HUES64 (cell line): ENCODE data around the gene NBPF3.

Experiments
- H3K27ac ChIP-seq: 2 replicates; pipeline ENCODE4 v1.7.0; 2013; ENCODE audit warnings: low read depth, low read length, inconsistent platforms
- H3K27me3 ChIP-seq: 2 replicates; pipeline ENCODE4 v1.6.1; 2013; ENCODE audit warnings: mild to moderate bottlenecking, low read length; ENCODE audit not compliant: insufficient read depth
- H3K36me3 ChIP-seq: 2 replicates; pipeline ENCODE4 v1.6.1; 2013; ENCODE audit warnings: mild to moderate bottlenecking, low read length; ENCODE audit not compliant: insufficient read depth
- H3K4me1 ChIP-seq: 2 replicates; pipeline ENCODE4 v1.6.1; 2013; ENCODE audit warnings: mild to moderate bottlenecking, low read length, moderate library complexity; ENCODE audit not compliant: insufficient read depth
- H3K4me3 ChIP-seq: 2 replicates; pipeline ENCODE4 v1.5.1; 2013; ENCODE audit warnings: mild to moderate bottlenecking, low read length, moderate library complexity
- H3K9ac ChIP-seq: 2 replicates; pipeline ENCODE4 v1.6.1; 2013; ENCODE audit warnings: mild to moderate bottlenecking, low read depth, low read length
- H3K9me3 ChIP-seq: 2 replicates; pipeline ENCODE4 v1.6.1; 2013; ENCODE audit warnings: low read depth, low read length; ENCODE audit not compliant: insufficient read depth
- WGBS: fragments of 150-250, 120-280 bp; methylation state at CpG from one replicate; pipeline ENCODE4 v1.1.7; 2013; ENCODE audit warnings: missing lambda C conversion rate; 5-methylcytosine and 5-hydroxymethylcytosine counted together

Gene NBPF3

DNA sequence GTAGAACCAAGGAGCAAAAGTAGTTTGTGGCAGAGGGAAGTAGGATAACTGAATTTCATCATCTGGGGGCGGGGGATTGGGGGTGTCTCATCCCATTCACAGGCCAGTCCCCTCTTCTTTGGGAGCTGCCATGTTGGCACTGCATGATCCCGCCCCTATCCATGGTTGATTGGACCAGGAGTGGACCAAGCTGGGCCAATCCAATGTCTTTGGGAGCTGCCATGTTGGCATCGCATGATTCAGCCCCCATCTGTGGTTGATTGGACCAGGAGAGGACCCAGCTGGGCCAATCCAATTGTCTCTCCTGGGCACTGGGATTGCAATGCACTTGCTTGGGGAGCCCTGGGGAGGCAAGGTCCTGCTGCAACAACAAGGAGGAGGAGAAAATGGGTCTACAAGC lies 56.9 kb downstream of the NBPF3 start:
- Histone ChIP-seq H3K27me3 (no peaks in the 10 kb centered on the region), H3K9ac (no peak overlapping the region), H3K9me3 (peaks cover 5% of the 10 kb centered on the region; the same call in 1 of the 2 replicates), H3K4me3 (no peak overlapping the region), H3K36me3 (no peaks in the 10 kb centered on the region), H3K27ac (no peak overlapping the region), H3K4me1 (peaks cover 4% of the 10 kb centered on the region; the same call in 1 of the 2 replicates)
- 92% methylated on average over 3 of the region's 3 CpGs for WGBS

GRCh38 chr1:21497466-21498061 lies 57.6 kb downstream of the NBPF3 start:
- Histone ChIP-seq H3K27me3 (no peaks in the 10 kb centered on the region), H3K4me1 (peaks cover 4% of the 10 kb centered on the region; the same call in 1 of the 2 replicates), H3K9me3 (peaks cover 5% of the 10 kb centered on the region; the same call in 1 of the 2 replicates), H3K27ac (no peak overlapping the region), H3K9ac (no peak overlapping the region), H3K4me3 (no peak overlapping the region), H3K36me3 (no peaks in the 10 kb centered on the region)
- 56% methylated on average over 7 of the region's 7 CpGs for WGBS

GRCh38 chr1:21499283-21499950 lies 59.5 kb downstream of the NBPF3 start:
- H3K4me3 ChIP-seq: no peak overlapping the region
- peaks cover 4% of the 10 kb centered on the region; the same call in 1 of the 2 replicates for H3K4me1 ChIP-seq
- H3K27ac ChIP-seq: no peak overlapping the region
- H3K36me3 ChIP-seq: no peaks in the 10 kb centered on the region
- 100% methylated on average over 1 of the region's 1 CpG for WGBS
- H3K27me3 ChIP-seq: no peaks in the 10 kb centered on the region
- peaks cover 5% of the 10 kb centered on the region; the same call in 1 of the 2 replicates for H3K9me3 ChIP-seq
- no peak overlapping the region for H3K9ac ChIP-seq

GRCh38 chr1:21503706-21504377 lies 63.9 kb downstream of the NBPF3 start:
- no peaks in the 10 kb centered on the region for H3K36me3 ChIP-seq
- H3K4me1 ChIP-seq: 0 out of 2 replicates have a peak, but pooled peaks cover 6% of the 10 kb centered on the region
- WGBS: 76% methylated on average over 7 of the region's 7 CpGs
- no peak overlapping the region for H3K9ac ChIP-seq
- H3K4me3 ChIP-seq: no peak overlapping the region
- peaks cover 11% of the 10 kb centered on the region for H3K27me3 ChIP-seq
- H3K9me3 ChIP-seq: peaks cover 5% of the 10 kb centered on the region; the same call in 1 of the 2 replicates
- H3K27ac ChIP-seq: no peak overlapping the region

DNA sequence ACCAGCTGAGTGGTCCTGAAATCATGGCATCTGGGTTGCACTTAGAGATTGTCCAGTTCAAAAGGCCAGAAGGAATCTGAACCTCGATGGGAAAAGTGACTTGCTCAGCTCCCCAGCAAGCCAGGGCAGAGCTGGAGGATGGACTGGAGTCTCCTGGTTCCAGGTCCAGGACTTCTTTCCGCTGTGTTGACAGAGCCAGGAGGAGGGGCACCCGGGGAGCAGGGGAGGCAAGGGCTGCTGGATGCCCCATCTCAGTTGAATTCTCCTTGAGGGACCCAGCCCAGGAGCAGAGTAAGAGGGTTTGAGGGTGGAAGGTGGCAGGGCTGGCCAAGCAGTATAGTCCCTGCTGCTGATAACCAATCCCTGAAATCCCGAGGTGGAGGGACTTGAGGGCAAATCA lies 66.9 kb downstream of the NBPF3 start:
- Histone ChIP-seq H3K36me3 (peaks cover 4% of the 10 kb centered on the region; the same call in 1 of the 2 replicates), H3K9ac (no peak overlapping the region), H3K4me1 (peaks cover 19% of the 10 kb centered on the region), H3K27ac (no peak overlapping the region), H3K4me3 (no peak overlapping the region), H3K27me3 (peaks cover 12% of the 10 kb centered on the region), H3K9me3 (no peaks in the 10 kb centered on the region)
- 89% methylated on average over 4 of the region's 4 CpGs for WGBS

- Histone ChIP-seq H3K27me3 (peaks cover 12% of the 10 kb centered on the region), H3K4me3 (no peak overlapping the region), H3K27ac (no peak overlapping the region), H3K9me3 (no peaks in the 10 kb centered on the region), H3K4me1 (peaks cover 23% of the 10 kb centered on the region), H3K36me3 (peaks cover 4% of the 10 kb centered on the region; the same call in 1 of the 2 replicates), H3K9ac (no peak overlapping the region)
- WGBS: 96% methylated on average over 1 of the region's 1 CpG
Observed at GRCh38 chr1:21507511-21508270, 67.8 kb downstream of the NBPF3 start.

- Histone ChIP-seq H3K27me3 (peaks cover 12% of the 10 kb centered on the region), H3K36me3 (peaks cover 4% of the 10 kb centered on the region; the same call in 1 of the 2 replicates), H3K4me1 (peaks cover 24% of the 10 kb centered on the region), H3K9me3 (no peaks in the 10 kb centered on the region), H3K4me3 (peak overlapping the region; percentile 87), H3K9ac (peak overlapping the region; percentile 38), H3K27ac (no peak overlapping the region)
- 11% methylated on average over 29 of the region's 45 CpGs for WGBS
Observed at GRCh38 chr1:21508580-21509350, 68.8 kb downstream of the NBPF3 start.

GRCh38 chr1:21509351-21510112 lies 69.6 kb downstream of the NBPF3 start, which contains the start of gene ALPL:
Gene ALPL, plus strand, starts transcription at chr1:21509423. Its CDS starts 44,659 bp downstream, at chr1:21554082.
- Histone ChIP-seq H3K9ac (peak within 1 kb of the TSS; percentile 85), H3K4me1 (peaks cover 24% of the 10 kb centered on the region), H3K36me3 (peaks cover 4% of the 10 kb centered on the region; the same call in 1 of the 2 replicates), H3K27ac (peak within 1 kb of the TSS; percentile 74), H3K9me3 (no peaks in the 10 kb centered on the region), H3K27me3 (peaks cover 12% of the 10 kb centered on the region), H3K4me3 (peak within 1 kb of the TSS; percentile 87)
- under 1% methylated on average over 67 of the region's 67 CpGs for WGBS

GRCh38 chr1:21510113-21510493 lies 70.2 kb downstream of the NBPF3 start:
- peaks cover 4% of the 10 kb centered on the region; the same call in 1 of the 2 replicates for H3K36me3 ChIP-seq
- 2% methylated on average over 12 of the region's 12 CpGs for WGBS
- peak overlapping the region; percentile 87 for H3K4me3 ChIP-seq
- peaks cover 24% of the 10 kb centered on the region for H3K4me1 ChIP-seq
- no peaks in the 10 kb centered on the region for H3K9me3 ChIP-seq
- H3K27ac ChIP-seq: peak overlapping the region; percentile 74
- H3K27me3 ChIP-seq: peaks cover 12% of the 10 kb centered on the region
- H3K9ac ChIP-seq: peak overlapping the region; percentile 85
